Endothelial cell of umbilical vein (primary cell): ENCODE results near the gene MAPKAP1. TPM values are rescaled to one million over a fixed set of nuclear protein-coding genes. Genes with fewer than 3 reads are reported as not detected.

Source experiments
- BruUV-seq: library from RNA; stranded (reverse); fragments of 400-500 nt; replicated peaks from 2 replicates; lab custom pipeline; 2021; lab: Mats Ljungman, UMichigan
- CTCF ChIA-PET: fragments of 300-600, 350-600 bp; sonication (Branson Sonifier 250); formaldehyde crosslinking; loops from one replicate; lab custom pipeline; 2021; ENCODE audit warnings: antibody characterized with exemption, inconsistent platforms; lab: Charles Lee
- POLR2A ChIA-PET: fragments of 300-600, 350-600 bp; sonication (Branson Sonifier 250); formaldehyde crosslinking; loops from one replicate; lab custom pipeline; 2021; ENCODE audit warnings: antibody characterized with exemption, inconsistent platforms; lab: Charles Lee
- DNase-seq: peaks from one replicate; pipeline ENCODE4 v3.0.0-alpha.2; 2011; ENCODE audit warnings: low read depth, low spot score
- FAIRE-seq: peaks from 2 replicates; lab custom pipeline; 2011; peaks lifted over from hg19 to GRCh38; lab: Jason Lieb, UNC
- H2AFZ ChIP-seq: 2 replicates; pipeline ENCODE4 v1.6.0; 2012; ENCODE audit warnings: low read depth, low read length, control low read depth, inconsistent platforms
- H3K27ac ChIP-seq: 2 replicates; pipeline ENCODE4 v1.5.1; 2011; ENCODE audit warnings: low read depth, mild to moderate bottlenecking, control low read depth, low read length, moderate library complexity; ENCODE audit not compliant: insufficient read depth
- H3K27me3 ChIP-seq, 2 experiments: 2 replicates each; pipeline versions ENCODE4 v1.6.0 to v1.6.1; 2011; ENCODE audit warnings: low read length in 2 of 2, mixed read lengths in 1 of 2; ENCODE audit not compliant: control insufficient read depth in 2 of 2, insufficient read depth in 2 of 2
- H3K36me3 ChIP-seq, 2 experiments: 2 replicates in 1 of 2; 3 replicates in 1 of 2; pipeline ENCODE4 v1.5.1; 2011; ENCODE audit warnings: low read length in 2 of 2, mild to moderate bottlenecking in 1 of 2, moderate library complexity in 1 of 2; ENCODE audit not compliant: control insufficient read depth in 2 of 2, insufficient read depth in 2 of 2; ENCODE audit errors: extremely low read depth in 1 of 2
- H3K4me1 ChIP-seq: 3 replicates; pipeline ENCODE4 v1.5.1; 2011; ENCODE audit warnings: mild to moderate bottlenecking, low read length; ENCODE audit not compliant: control insufficient read depth, insufficient read depth; ENCODE audit errors: extremely low read depth
- H3K4me2 ChIP-seq: 2 replicates; pipeline ENCODE4 v1.6.1; 2011; ENCODE audit warnings: low read length, control low read depth, mixed read lengths; ENCODE audit not compliant: insufficient read depth
- H3K4me3 ChIP-seq, 3 experiments: fragments of 200-600 bp in 1 of 3; sonication (generic), shearing (Covaris generic) in 1 of 3; replicated peaks in 1 of 3; 2 replicates each; pipeline ENCODE4 v1.5.1; 2011 to 2016; ENCODE audit warnings: control low read depth in 3 of 3, low read length in 3 of 3, mild to moderate bottlenecking in 2 of 3, inconsistent platforms in 1 of 3, low read depth in 1 of 3, moderate library complexity in 1 of 3; ENCODE audit not compliant: insufficient read depth in 1 of 3
- H3K79me2 ChIP-seq: 2 replicates; pipeline ENCODE4 v1.6.0; 2012; ENCODE audit warnings: low read length, inconsistent platforms; ENCODE audit not compliant: control insufficient read depth, insufficient read depth
- H3K9ac ChIP-seq: replicated peaks from 2 replicates; pipeline ENCODE3; 2011; ENCODE audit warnings: low read length, control low read depth; ENCODE audit not compliant: insufficient read depth; ENCODE audit errors: extremely low read depth
- H3K9me1 ChIP-seq: replicated peaks from 3 replicates; pipeline ENCODE4 v1.6.0; 2011; ENCODE audit warnings: mild to moderate bottlenecking, low read length; ENCODE audit not compliant: control insufficient read depth, insufficient read depth; ENCODE audit errors: extremely low read depth
- H3K9me3 ChIP-seq: replicated peaks from 2 replicates; pipeline ENCODE4 v1.5.1; 2012; ENCODE audit warnings: low read length, inconsistent platforms; ENCODE audit not compliant: control insufficient read depth, insufficient read depth
- H4K20me1 ChIP-seq: replicated peaks from 2 replicates; pipeline ENCODE3; 2011; ENCODE audit warnings: mild to moderate bottlenecking, low read length; ENCODE audit not compliant: control insufficient read depth, insufficient read depth; ENCODE audit errors: extremely low read depth
- CTCF ChIP-seq, 2 donors: IDR thresholded peaks; 1 replicate in 1 of 2; 2 replicates in 1 of 2; pipeline ENCODE4 v1.5.1; 2011; ENCODE audit warnings: low read length in 2 of 2, mild to moderate bottlenecking in 2 of 2, moderate library complexity in 2 of 2, control low read depth in 1 of 2, inconsistent platforms in 1 of 2, low read depth in 1 of 2; ENCODE audit not compliant: insufficient read depth in 1 of 2; ENCODE audit errors: extremely low read depth in 1 of 2
- EZH2 ChIP-seq: IDR thresholded peaks from 2 replicates; pipeline ENCODE4 v1.6.1; 2012; ENCODE audit warnings: borderline replicate concordance, low read depth, mild to moderate bottlenecking, moderate library complexity, low read length, inconsistent platforms; ENCODE audit not compliant: severe bottlenecking
- FOS ChIP-seq: IDR thresholded peaks from 2 replicates; pipeline ENCODE4 v1.6.1; 2011; ENCODE audit warnings: mild to moderate bottlenecking, low read length, moderate library complexity, borderline replicate concordance; ENCODE audit not compliant: insufficient read depth
- GATA2 ChIP-seq: IDR thresholded peaks from 2 replicates; pipeline ENCODE4 v1.7.0; 2011; ENCODE audit warnings: low read depth, mild to moderate bottlenecking, moderate library complexity, mixed read lengths, low read length; ENCODE audit not compliant: insufficient read length, insufficient read depth
- JUN ChIP-seq: IDR thresholded peaks from 2 replicates; pipeline ENCODE4 v1.6.1; 2011; ENCODE audit warnings: borderline replicate concordance, low read depth; ENCODE audit not compliant: insufficient read length, insufficient read depth
- MAX ChIP-seq: IDR thresholded peaks from 2 replicates; pipeline ENCODE4 v1.6.1; 2011; ENCODE audit not compliant: insufficient read depth, insufficient read length
- MYC ChIP-seq: IDR thresholded peaks from one replicate; pipeline ENCODE4 v1.6.1; 2011; ENCODE audit warnings: mild to moderate bottlenecking, low read depth, low read length
- POLR2A ChIP-seq: IDR thresholded peaks from 2 replicates; pipeline ENCODE4 v1.6.1; 2012; ENCODE audit warnings: low read depth, mild to moderate bottlenecking, control low read depth, low read length
- POLR2AphosphoS5 ChIP-seq: IDR thresholded peaks from 2 replicates; pipeline ENCODE4 v1.6.1; 2012; ENCODE audit warnings: low read depth, mild to moderate bottlenecking, control low read depth, low read length, moderate library complexity; ENCODE audit not compliant: insufficient read depth
- dilution Hi-C: fragments of 300-500 bp; cut with MboI; formaldehyde crosslinking; loops from one replicate; pipeline ENCODE4 v1.15.0; 2019; ENCODE audit warnings: low sequenced_read_pairs; ENCODE audit not compliant: extremely low pct_ligation_motif_present
- intact Hi-C: fragments of 100-400 bp; cut with micrococcal nuclease; formaldehyde crosslinking; loops from one replicate; pipeline ENCODE4 v1.10.0; 2022
- polyA plus RNA-seq, 4 experiments: library from polyadenylated mRNA; depleted of rRNA in 3 of 4; stranded (reverse) in 3 of 4; unstranded in 1 of 4; fragments of >200 nt; gene quantifications; 2 replicates each; pipeline versions ENCODE4 v1.2.1 to v1.2.3, GENCODE V29; 2011 to 2012; ENCODE audit warnings: missing spikeins in 1 of 4
- total RNA-seq: library from RNA; stranded (reverse); gene quantifications from 2 replicates; pipeline ENCODE4 v1.2.3, GENCODE V29; 2021

MAPKAP1 gene
- total and polyA plus RNA-seq, 2 donors (not counting 3 experiments of a cell fraction or from before 2014, with no cell fraction given): 61.9 to 99.1 TPM

DNA sequence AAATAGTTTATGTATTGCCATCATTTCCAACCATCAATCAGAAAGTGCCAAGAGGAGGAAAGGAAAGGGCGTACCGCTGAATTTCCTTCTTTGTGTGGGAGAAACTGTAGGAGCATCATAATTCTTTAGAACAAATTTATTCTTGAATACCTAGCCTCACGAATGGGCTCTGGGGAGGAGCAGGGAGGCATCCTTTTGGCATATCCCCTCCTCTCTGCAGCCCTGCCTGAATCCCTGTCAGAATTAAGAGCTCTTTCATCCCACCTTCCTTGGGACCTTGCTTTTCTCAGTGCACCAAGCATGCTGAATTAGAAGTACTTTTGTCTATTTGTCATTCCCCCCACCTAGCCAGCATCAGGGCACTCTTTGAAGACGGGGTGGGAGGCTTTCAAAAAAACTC lies 189.4 kb downstream of the MAPKAP1 start:
- POLR2A ChIA-PET: no interaction called here
- dilution Hi-C loops: no loop called here
- FAIRE-seq: no peak
- no peak overlapping the region for H3K4me3 ChIP-seq
- peaks cover 0 to 3% of the 10 kb centered on the region in 2 experiments for H3K36me3 ChIP-seq
- no peaks in the 10 kb centered on the region for H4K20me1 ChIP-seq
- H3K27me3 ChIP-seq: no peaks in the 10 kb centered on the region
- H3K9me1 ChIP-seq: no peaks in the 10 kb centered on the region
- CTCF ChIA-PET: no interaction called here
- H3K9me3 ChIP-seq: no peaks in the 10 kb centered on the region
- no peak overlapping the region for H3K27ac ChIP-seq
- H3K79me2 ChIP-seq: peaks cover 3% of the 10 kb centered on the region
- BruUV-seq: no TSS peak
- no peak for DNase-seq
- intact Hi-C loops: no loop called here
- H3K4me1 ChIP-seq: peaks cover 27% of the 10 kb centered on the region
- no peak overlapping the region for H3K9ac ChIP-seq
- H3K4me2 ChIP-seq: no peak overlapping the region
- TF ChIP-seq EZH2: no peak
- TF ChIP-seq MAX: no peak
- no peak for TF ChIP-seq FOS
- no peak for TF ChIP-seq POLR2A
- no peak for TF ChIP-seq JUN
- TF ChIP-seq CTCF (IDR thresholded peaks at IDR 0.05; ENCODE audit: extremely low read depth in 1 of 2, insufficient read depth in 1 of 2, low read depth in 1 of 2, low read length in 2 of 2): no peak
- TF ChIP-seq POLR2AphosphoS5: no peak
- no peak for TF ChIP-seq MYC
- TF ChIP-seq GATA2: no peak
- no peak overlapping the region for H2AFZ ChIP-seq
